A549 (cell line): Measurements from ENCODE around the gene TMEM120B.

Experiments
- CEBPB ChIP-seq, 2 experiments: fragments of >200 bp in 1 of 2; sonication (Bioruptor Twin) in 1 of 2; formaldehyde crosslinking in 1 of 2; IDR thresholded peaks; 2 replicates each; pipeline ENCODE4 v1.6.1; 2012 to 2016
- CHD4 ChIP-seq: fragments of 200-600 bp; sonication (generic); IDR thresholded peaks from 2 replicates; pipeline ENCODE4 v1.6.1; 2016; ENCODE audit warnings: antibody characterized with exemption, mild to moderate bottlenecking, borderline replicate concordance
- CTCF ChIP-seq: fragments of >200 bp; sonication (Bioruptor Twin); formaldehyde crosslinking; IDR thresholded peaks from 3 replicates; pipeline ENCODE4 v1.5.1; 2016
- FOSL2 ChIP-seq, 2 experiments: fragments of 450-650 bp in 1 of 2; fragments of >200 bp in 1 of 2; sonication (Bioruptor Twin) in 1 of 2; formaldehyde crosslinking; IDR thresholded peaks; 2 replicates each; pipeline versions ENCODE4 v1.5.0 to v1.6.1; 2016 to 2020; ENCODE audit warnings: mild to moderate bottlenecking in 1 of 2, moderate library complexity in 1 of 2
- HES2 ChIP-seq: fragments of >200 bp; sonication (Bioruptor Twin); formaldehyde crosslinking; IDR thresholded peaks from 2 replicates; pipeline ENCODE4 v1.6.1; 2016
- JUN ChIP-seq, 2 experiments: fragments of >200 bp; sonication (Bioruptor Twin); formaldehyde crosslinking; IDR thresholded peaks; 2 replicates in 1 of 2; 3 replicates in 1 of 2; pipeline ENCODE4 v1.6.1; 2016 to 2017
- MAX ChIP-seq: IDR thresholded peaks from 2 replicates; pipeline ENCODE4 v1.6.1; 2012
- NR3C1 ChIP-seq: fragments of >200 bp; sonication (Bioruptor Twin); formaldehyde crosslinking; IDR thresholded peaks from 3 replicates; pipeline ENCODE4 v1.6.1; 2017
- POLR2A ChIP-seq: IDR thresholded peaks from 2 replicates; pipeline ENCODE4 v1.6.1; 2012; ENCODE audit warnings: mild to moderate bottlenecking, low read length
- RAD21 ChIP-seq, 2 experiments: fragments of >200 bp in 1 of 2; sonication (Bioruptor Twin) in 1 of 2; formaldehyde crosslinking in 1 of 2; IDR thresholded peaks in 1 of 2; conservative IDR thresholded peaks in 1 of 2; 2 replicates in 1 of 2; 3 replicates in 1 of 2; pipeline ENCODE4 v1.6.1; 2012 to 2018; ENCODE audit warnings: inconsistent platforms in 1 of 2
- RCOR1 ChIP-seq: fragments of 150-350 bp; IDR thresholded peaks from 2 replicates; pipeline ENCODE4 v1.6.1; 2014; ENCODE audit warnings: antibody characterized with exemption, low read length, low read depth
- TP53 ChIP-seq: fragments of 250-450 bp; sonication (Bioruptor Pico); IDR thresholded peaks from 2 replicates; pipeline ENCODE4 v1.5.0; 2021; ENCODE audit warnings: mild to moderate bottlenecking, moderate library complexity
- ZC3H11A ChIP-seq: fragments of 450-650 bp; IDR thresholded peaks from 2 replicates; pipeline ENCODE4 v1.6.1; 2014; ENCODE audit warnings: antibody characterized with exemption, mild to moderate bottlenecking

GRCh38 chr12:121802843-121803698 lies 90.5 kb downstream of the TMEM120B start:
- TF ChIP-seq JUN (IDR thresholded peaks at IDR 0.05) (peak; percentile 81 to 83; a peak in 4 of 5 replicates), CTCF (no peak), MAX (peak; percentile 79), HES2 (no peak), CEBPB (IDR thresholded peaks at IDR 0.05) (no peak), TP53 (CRISPR knock-in tag) (no peak), NR3C1 (no peak), ZC3H11A (no peak), CHD4 (no peak), FOSL2 (IDR thresholded peaks at IDR 0.05) (no peak), FOSL2 (CRISPR knock-in tag; IDR thresholded peaks at IDR 0.05) (no peak), RAD21 (conservative IDR thresholded peaks at IDR 0.05 in 1 of 2, IDR thresholded peaks at IDR 0.05 in 1 of 2) (no peak), POLR2A (peak; percentile 53), RCOR1 (no peak)
